HepG2 (cell line): ENCODE data around the gene HOXD8. TPM values are rescaled to one million over a fixed set of nuclear protein-coding genes. Genes with fewer than 3 reads are reported as not detected.

ENCODE experiments used
- AGO1 ChIP-seq: fragments of 200-400 bp; formaldehyde crosslinking; IDR thresholded peaks from 2 replicates; pipeline ENCODE4 v1.6.1; 2017; ENCODE audit warnings: mild to moderate bottlenecking, low read depth, low read length, moderate library complexity; ENCODE audit not compliant: poor library complexity, severe bottlenecking
- ELF1 ChIP-seq: sonication (generic); formaldehyde crosslinking; IDR thresholded peaks from 2 replicates; pipeline ENCODE4 v1.4.0; 2020; ENCODE audit warnings: missing genetic modification reagents
- ELF4 ChIP-seq: sonication (generic); formaldehyde crosslinking; IDR thresholded peaks from 2 replicates; pipeline ENCODE4 v1.5.0; 2020; ENCODE audit warnings: missing genetic modification reagents, mild to moderate bottlenecking, moderate library complexity, borderline replicate concordance
- HIVEP1 ChIP-seq: sonication (generic); formaldehyde crosslinking; IDR thresholded peaks from 2 replicates; pipeline ENCODE4 v1.4.0; 2020; ENCODE audit warnings: mild to moderate bottlenecking, missing genetic modification reagents
- HNRNPK ChIP-seq: fragments of 200-400 bp; formaldehyde crosslinking; IDR thresholded peaks from 2 replicates; pipeline ENCODE4 v1.6.1; 2018; ENCODE audit warnings: low read length, low read depth, moderate library complexity, mild to moderate bottlenecking; ENCODE audit not compliant: poor library complexity, severe bottlenecking
- HOXA5 ChIP-seq: sonication (generic); formaldehyde crosslinking; IDR thresholded peaks from 2 replicates; pipeline ENCODE4 v1.4.0; 2020; ENCODE audit warnings: missing genetic modification reagents
- KDM5A ChIP-seq: fragments of 200-600 bp; sonication (generic); IDR thresholded peaks from 2 replicates; pipeline ENCODE4 v1.7.0; 2018; ENCODE audit warnings: antibody characterized with exemption, mild to moderate bottlenecking, low read length, borderline replicate concordance
- MAFK ChIP-seq, 2 experiments: IDR thresholded peaks in 1 of 2; conservative IDR thresholded peaks in 1 of 2; 2 replicates each; pipeline ENCODE4 v1.6.1; 2011; ENCODE audit warnings: improper control_type of control experiment in 2 of 2, low read length in 2 of 2
- MED13 ChIP-seq: sonication (generic); formaldehyde crosslinking; IDR thresholded peaks from 2 replicates; pipeline ENCODE4 v1.5.0; 2020; ENCODE audit warnings: missing genetic modification reagents
- MZF1 ChIP-seq: sonication (generic); formaldehyde crosslinking; IDR thresholded peaks from 2 replicates; pipeline ENCODE4 v1.8.1; 2023; ENCODE audit warnings: mild to moderate bottlenecking, missing genetic modification reagents, borderline replicate concordance
- NFE2 ChIP-seq: sonication (generic); formaldehyde crosslinking; IDR thresholded peaks from 2 replicates; pipeline ENCODE4 v1.4.0; 2020; ENCODE audit warnings: missing genetic modification reagents
- YY1 ChIP-seq: IDR thresholded peaks from 2 replicates; pipeline ENCODE4 v1.6.1; 2011; ENCODE audit warnings: low read length, low read depth, moderate library complexity, mild to moderate bottlenecking; ENCODE audit not compliant: insufficient read depth, insufficient replicate concordance
- ZNF143 ChIP-seq: sonication (generic); formaldehyde crosslinking; IDR thresholded peaks from 2 replicates; pipeline ENCODE4 v1.4.0; 2020; ENCODE audit warnings: missing genetic modification reagents
- ZNF20 ChIP-seq: sonication (generic); formaldehyde crosslinking; IDR thresholded peaks from 2 replicates; pipeline ENCODE4 v1.4.0; 2020; ENCODE audit warnings: mild to moderate bottlenecking, moderate library complexity, missing genetic modification reagents
- ZNF264 ChIP-seq: sonication (generic); formaldehyde crosslinking; IDR thresholded peaks from 2 replicates; pipeline ENCODE4 v1.4.0; 2020; ENCODE audit warnings: missing genetic modification reagents
- ZNF326 ChIP-seq: sonication (generic); formaldehyde crosslinking; IDR thresholded peaks from 2 replicates; pipeline ENCODE4 v1.4.0; 2020; ENCODE audit warnings: missing genetic modification reagents, borderline replicate concordance
- ZNF335 ChIP-seq: sonication (generic); formaldehyde crosslinking; IDR thresholded peaks from 2 replicates; pipeline ENCODE4 v1.4.0; 2020; ENCODE audit warnings: missing genetic modification reagents
- ZNF33A ChIP-seq: sonication (generic); formaldehyde crosslinking; IDR thresholded peaks from 2 replicates; pipeline ENCODE4 v1.5.1; 2020; ENCODE audit warnings: missing genetic modification reagents, mild to moderate bottlenecking, moderate library complexity, borderline replicate concordance
- ZNF496 ChIP-seq: sonication (generic); formaldehyde crosslinking; IDR thresholded peaks from 2 replicates; pipeline ENCODE4 v1.8.1; 2023; ENCODE audit warnings: mild to moderate bottlenecking, moderate library complexity, missing genetic modification reagents; ENCODE audit not compliant: insufficient replicate concordance
- ZNF7 ChIP-seq: IDR thresholded peaks from 2 replicates; pipeline ENCODE4 v1.6.1; 2016; ENCODE audit warnings: missing biosample characterization, missing genetic modification reagents
- ZNF713 ChIP-seq: sonication (generic); formaldehyde crosslinking; IDR thresholded peaks from 2 replicates; pipeline ENCODE4 v1.4.0; 2020; ENCODE audit warnings: mild to moderate bottlenecking, missing genetic modification reagents
- ZSCAN22 ChIP-seq: sonication (generic); formaldehyde crosslinking; IDR thresholded peaks from 2 replicates; pipeline ENCODE4 v1.4.0; 2020; ENCODE audit warnings: mild to moderate bottlenecking, missing genetic modification reagents
- polyA plus RNA-seq, 8 experiments: library from polyadenylated mRNA; depleted of rRNA in 3 of 8; stranded (reverse) in 7 of 8; unstranded in 1 of 8; fragments of >200 nt; fragmentation: Illumina TruSeq in 4 of 8; extraction: Trizol in 4 of 8; gene quantifications; 2 replicates each; pipeline versions ENCODE4 v1.2.1 to v1.2.3, GENCODE V29; 2011 to 2016; ENCODE audit warnings: low read depth in 4 of 8, missing spikeins in 1 of 8, mixed read lengths in 1 of 8; ENCODE audit not compliant: insufficient read depth in 1 of 8
- total RNA-seq, 5 experiments: library from RNA; depleted of rRNA; stranded (reverse); fragments of >200 nt; fragmentation: Illumina TruSeq; extraction: Trizol; gene quantifications; 2 replicates each; pipeline ENCODE4 v1.2.3, GENCODE V29; 2016; ENCODE audit warnings: low read depth in 1 of 5
- TF ChIP-seq, protein P1 (sequence below): sonication (generic); formaldehyde crosslinking; IDR thresholded peaks from 2 replicates; pipeline ENCODE4 v1.4.0; 2020; ENCODE audit warnings: missing genetic modification reagents
- TF ChIP-seq, protein P2 (sequence below): sonication (generic); formaldehyde crosslinking; IDR thresholded peaks from 2 replicates; pipeline ENCODE4 v1.4.0; 2020; ENCODE audit warnings: missing genetic modification reagents, borderline replicate concordance
- TF ChIP-seq, protein P3 (sequence below): sonication (generic); formaldehyde crosslinking; IDR thresholded peaks from 2 replicates; pipeline ENCODE4 v1.4.0; 2020; ENCODE audit warnings: mild to moderate bottlenecking, missing genetic modification reagents

Gene HOXD8
- total and polyA plus RNA-seq, 2 of the 13 experiments (the other 11 are each of a cell fraction or from before 2014, with no cell fraction given) = not detected

DNA sequence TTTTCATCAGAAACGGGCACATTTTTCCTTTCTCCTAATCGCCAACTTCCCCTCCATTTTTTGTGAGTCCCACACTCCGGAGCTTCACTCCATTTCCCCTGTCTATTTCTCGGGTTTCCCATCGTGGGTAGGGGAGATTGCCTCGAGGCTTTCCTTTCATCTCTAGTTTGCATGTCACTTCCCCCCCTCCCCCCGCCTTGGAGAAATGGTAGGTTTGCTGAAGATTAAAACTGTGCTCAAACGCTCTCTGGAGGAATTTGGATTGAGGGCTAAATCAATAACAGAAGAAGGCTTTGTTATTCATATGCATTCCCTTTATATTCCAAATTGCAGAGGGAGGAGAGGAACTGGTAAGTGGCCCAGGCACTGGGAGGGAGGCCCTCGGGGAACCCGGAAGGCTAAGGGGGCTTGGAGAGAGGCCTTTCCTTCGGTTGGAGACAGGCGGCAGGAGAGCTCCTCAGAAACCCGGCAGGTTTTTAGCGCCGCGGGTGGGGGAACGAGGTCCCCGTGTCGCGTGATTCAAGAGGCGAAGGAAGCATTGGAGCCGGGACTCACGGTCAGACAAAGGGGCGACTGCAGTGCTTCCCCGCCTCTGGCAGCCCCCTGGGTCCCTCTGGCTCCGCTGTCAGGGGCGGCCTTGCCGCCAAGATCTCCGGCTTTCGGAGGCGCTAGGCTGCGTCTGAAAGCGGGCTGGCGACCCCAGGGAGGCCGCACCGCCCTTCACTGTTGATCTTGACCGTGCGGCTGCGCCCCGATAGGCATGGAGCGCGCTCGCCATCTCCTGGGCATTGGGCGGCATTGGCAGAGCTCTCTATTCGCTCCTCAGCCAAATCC is 32.3 kb upstream of the HOXD8 start (continued):
- TF ChIP-seq, protein P1, sequence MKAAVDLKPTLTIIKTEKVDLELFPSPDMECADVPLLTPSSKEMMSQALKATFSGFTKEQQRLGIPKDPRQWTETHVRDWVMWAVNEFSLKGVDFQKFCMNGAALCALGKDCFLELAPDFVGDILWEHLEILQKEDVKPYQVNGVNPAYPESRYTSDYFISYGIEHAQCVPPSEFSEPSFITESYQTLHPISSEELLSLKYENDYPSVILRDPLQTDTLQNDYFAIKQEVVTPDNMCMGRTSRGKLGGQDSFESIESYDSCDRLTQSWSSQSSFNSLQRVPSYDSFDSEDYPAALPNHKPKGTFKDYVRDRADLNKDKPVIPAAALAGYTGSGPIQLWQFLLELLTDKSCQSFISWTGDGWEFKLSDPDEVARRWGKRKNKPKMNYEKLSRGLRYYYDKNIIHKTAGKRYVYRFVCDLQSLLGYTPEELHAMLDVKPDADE = no peak
- TF ChIP-seq MAFK (conservative IDR thresholded peaks at IDR 0.05 in 1 of 2, IDR thresholded peaks at IDR 0.05 in 1 of 2; ENCODE audit: low read length in 2 of 2) (no peak), ZNF713 (CRISPR knock-in tag) (no peak), AGO1 (no peak), ZSCAN22 (CRISPR knock-in tag) (no peak), ZNF20 (no peak), ZNF264 (CRISPR knock-in tag) (no peak), YY1 (peak; percentile 47), MED13 (no peak), ZNF143 (CRISPR knock-in tag) (no peak), ZNF7 (CRISPR knock-in tag) (no peak), HOXA5 (no peak), ZNF335 (CRISPR knock-in tag) (no peak), KDM5A (no peak), ZNF326 (no peak), ELF1 (CRISPR knock-in tag) (no peak), HNRNPK (no peak), ZNF33A (CRISPR knock-in tag) (no peak), MZF1 (CRISPR knock-in tag) (no peak), ZNF496 (CRISPR knock-in tag) (no peak), NFE2 (CRISPR knock-in tag) (no peak), HIVEP1 (CRISPR knock-in tag) (peak; percentile 54), ELF4 (no peak)
- TF ChIP-seq, protein P2, sequence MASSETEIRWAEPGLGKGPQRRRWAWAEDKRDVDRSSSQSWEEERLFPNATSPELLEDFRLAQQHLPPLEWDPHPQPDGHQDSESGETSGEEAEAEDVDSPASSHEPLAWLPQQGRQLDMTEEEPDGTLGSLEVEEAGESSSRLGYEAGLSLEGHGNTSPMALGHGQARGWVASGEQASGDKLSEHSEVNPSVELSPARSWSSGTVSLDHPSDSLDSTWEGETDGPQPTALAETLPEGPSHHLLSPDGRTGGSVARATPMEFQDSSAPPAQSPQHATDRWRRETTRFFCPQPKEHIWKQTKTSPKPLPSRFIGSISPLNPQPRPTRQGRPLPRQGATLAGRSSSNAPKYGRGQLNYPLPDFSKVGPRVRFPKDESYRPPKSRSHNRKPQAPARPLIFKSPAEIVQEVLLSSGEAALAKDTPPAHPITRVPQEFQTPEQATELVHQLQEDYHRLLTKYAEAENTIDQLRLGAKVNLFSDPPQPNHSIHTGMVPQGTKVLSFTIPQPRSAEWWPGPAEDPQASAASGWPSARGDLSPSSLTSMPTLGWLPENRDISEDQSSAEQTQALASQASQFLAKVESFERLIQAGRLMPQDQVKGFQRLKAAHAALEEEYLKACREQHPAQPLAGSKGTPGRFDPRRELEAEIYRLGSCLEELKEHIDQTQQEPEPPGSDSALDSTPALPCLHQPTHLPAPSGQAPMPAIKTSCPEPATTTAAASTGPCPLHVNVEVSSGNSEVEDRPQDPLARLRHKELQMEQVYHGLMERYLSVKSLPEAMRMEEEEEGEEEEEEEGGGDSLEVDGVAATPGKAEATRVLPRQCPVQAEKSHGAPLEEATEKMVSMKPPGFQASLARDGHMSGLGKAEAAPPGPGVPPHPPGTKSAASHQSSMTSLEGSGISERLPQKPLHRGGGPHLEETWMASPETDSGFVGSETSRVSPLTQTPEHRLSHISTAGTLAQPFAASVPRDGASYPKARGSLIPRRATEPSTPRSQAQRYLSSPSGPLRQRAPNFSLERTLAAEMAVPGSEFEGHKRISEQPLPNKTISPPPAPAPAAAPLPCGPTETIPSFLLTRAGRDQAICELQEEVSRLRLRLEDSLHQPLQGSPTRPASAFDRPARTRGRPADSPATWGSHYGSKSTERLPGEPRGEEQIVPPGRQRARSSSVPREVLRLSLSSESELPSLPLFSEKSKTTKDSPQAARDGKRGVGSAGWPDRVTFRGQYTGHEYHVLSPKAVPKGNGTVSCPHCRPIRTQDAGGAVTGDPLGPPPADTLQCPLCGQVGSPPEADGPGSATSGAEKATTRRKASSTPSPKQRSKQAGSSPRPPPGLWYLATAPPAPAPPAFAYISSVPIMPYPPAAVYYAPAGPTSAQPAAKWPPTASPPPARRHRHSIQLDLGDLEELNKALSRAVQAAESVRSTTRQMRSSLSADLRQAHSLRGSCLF (CRISPR knock-in tag) = no peak
- TF ChIP-seq, protein P3, sequence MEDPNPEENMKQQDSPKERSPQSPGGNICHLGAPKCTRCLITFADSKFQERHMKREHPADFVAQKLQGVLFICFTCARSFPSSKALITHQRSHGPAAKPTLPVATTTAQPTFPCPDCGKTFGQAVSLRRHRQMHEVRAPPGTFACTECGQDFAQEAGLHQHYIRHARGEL (CRISPR knock-in tag) = no peak
